ENCODE data around the gene MAP7D3. TPM values are rescaled to one million over a fixed set of nuclear protein-coding genes. Genes with fewer than 3 reads are reported as not detected.
A peak's percentile ranks its signal among the peaks of the same experiment; 100 is the strongest.
"Not testable (repeated sequence)": the region's sequence is repeated elsewhere in the genome, so short reads cannot be mapped to it uniquely, and the experiment has no call there.

The MAP7D3 gene
- total RNA-seq, 1 experiment from 2014 or later: 18.0 TPM

- Mint-ChIP-seq H3K27me3 (ENCODE audit: insufficient read depth, unreplicated experiment) (peaks cover 42% of the 10 kb centered on the region), H3K4me1 (ENCODE audit: insufficient read depth, unreplicated experiment) (peaks cover 20% of the 10 kb centered on the region)
- POLR2A ChIA-PET: interaction anchor here (0.8 kb wide), 1 partner anchor 18 kb away, joined by 3 read pairs; no protein-coding TSS in a partner anchor
Measured at GRCh38 chrX:136171420-136171819, 79.8 kb downstream of the MAP7D3 start.

GRCh38 chrX:136170139-136170800 is 80.9 kb downstream of the MAP7D3 start:
- no peak overlapping the region for H3K27ac Mint-ChIP-seq (ENCODE audit: low read depth, unreplicated experiment)
- ChIA-PET POLR2A (interaction anchor here (0.7 kb wide), 2 partner anchors 78 to 142 kb away, joined by 3 read pairs; no protein-coding TSS in a partner anchor), CTCF (interaction anchor here (0.7 to 1.3 kb wide), 6 partner anchors 21 to 527 kb away, joined by 3 to 5 read pairs (median 4); no protein-coding TSS in a partner anchor)
- H3K9me3 Mint-ChIP-seq (ENCODE audit: unreplicated experiment): no peaks in the 10 kb centered on the region
- BruUV-seq (replicated peaks): no TSS peak
- no peaks in the 10 kb centered on the region for H3K36me3 Mint-ChIP-seq (ENCODE audit: insufficient read depth, unreplicated experiment)
- H3K4me3 Mint-ChIP-seq (ENCODE audit: unreplicated experiment): no peak overlapping the region
- peaks cover 16% of the 10 kb centered on the region for H3K4me1 Mint-ChIP-seq (ENCODE audit: insufficient read depth, unreplicated experiment)
- intact Hi-C loops (cut with micrococcal nuclease): no loop called here
- TF ChIP-seq CTCF (IDR thresholded peaks at IDR 0.05; ENCODE audit: unreplicated experiment): no peak
- H3K27me3 Mint-ChIP-seq (ENCODE audit: insufficient read depth, unreplicated experiment): peaks cover 53% of the 10 kb centered on the region
- DNase-seq (ENCODE audit: unreplicated experiment): no peak

More at GRCh38 chrX:136171420-136171819, 79.8 kb downstream of the MAP7D3 start:
- CTCF ChIA-PET: interaction anchor here (1.3 kb wide), 1 partner anchor 20 kb away, joined by 3 read pairs; no protein-coding TSS in a partner anchor
- intact Hi-C loops (cut with micrococcal nuclease): no loop called here
- no peak for TF ChIP-seq CTCF (IDR thresholded peaks at IDR 0.05; ENCODE audit: unreplicated experiment)
- BruUV-seq (replicated peaks): no TSS peak
- Mint-ChIP-seq H3K4me3 (ENCODE audit: unreplicated experiment) (no peak overlapping the region), H3K36me3 (ENCODE audit: insufficient read depth, unreplicated experiment) (no peaks in the 10 kb centered on the region), H3K9me3 (ENCODE audit: unreplicated experiment) (no peaks in the 10 kb centered on the region), H3K27ac (ENCODE audit: low read depth, unreplicated experiment) (no peak overlapping the region)
- DNase-seq (ENCODE audit: unreplicated experiment): no peak

GRCh38 chrX:136168929-136169735 is 82.1 kb downstream of the MAP7D3 start:
- Mint-ChIP-seq H3K27ac (ENCODE audit: low read depth, unreplicated experiment) (no peak overlapping the region), H3K9me3 (ENCODE audit: unreplicated experiment) (no peaks in the 10 kb centered on the region), H3K4me1 (ENCODE audit: insufficient read depth, unreplicated experiment) (peaks cover 16% of the 10 kb centered on the region), H3K4me3 (ENCODE audit: unreplicated experiment) (no peak overlapping the region), H3K36me3 (ENCODE audit: insufficient read depth, unreplicated experiment) (no peaks in the 10 kb centered on the region), H3K27me3 (ENCODE audit: insufficient read depth, unreplicated experiment) (peaks cover 56% of the 10 kb centered on the region)
- ChIA-PET CTCF (interaction anchor here (0.6 to 1.1 kb wide), 7 partner anchors 31 to 1414 kb away, joined by 3 to 5 read pairs (median 3); partner anchors contain the start of gene RBMX), POLR2A (interaction anchor here (0.7 to 0.8 kb wide), 2 partner anchors 28 to 182 kb away, joined by 3 read pairs; no protein-coding TSS in a partner anchor)
- intact Hi-C loops (cut with micrococcal nuclease): loop anchor here (5.0 kb wide), 1 partner anchor 318 kb away; the partner anchor contains the start of gene BRS3
- DNase-seq (ENCODE audit: unreplicated experiment): peak; percentile 56
- no TSS peak for BruUV-seq (replicated peaks)
- TF ChIP-seq CTCF (IDR thresholded peaks at IDR 0.05; ENCODE audit: unreplicated experiment): no peak

- CTCF ChIA-PET; DNase-seq (ENCODE audit: unreplicated experiment); BruUV-seq (replicated peaks); H3K36me3 Mint-ChIP-seq (ENCODE audit: insufficient read depth, unreplicated experiment); H3K9me3 Mint-ChIP-seq (ENCODE audit: unreplicated experiment); H3K4me3 Mint-ChIP-seq (ENCODE audit: unreplicated experiment); POLR2A ChIA-PET; H3K27ac Mint-ChIP-seq (ENCODE audit: low read depth, unreplicated experiment): not testable (repeated sequence)
- peaks cover 16% of the 10 kb centered on the region for H3K4me1 Mint-ChIP-seq (ENCODE audit: insufficient read depth, unreplicated experiment)
- peaks cover 68% of the 10 kb centered on the region for H3K27me3 Mint-ChIP-seq (ENCODE audit: insufficient read depth, unreplicated experiment)
- intact Hi-C loops (cut with micrococcal nuclease): loop anchor here (2.0 to 5.0 kb wide), 3 partner anchors 41 to 409 kb away; partner anchors contain the start of gene BRS3
Measured at GRCh38 chrX:136167989-136168388, 83.2 kb downstream of the MAP7D3 start.
